ENCODE measurements around the gene PIGB. TPM values are rescaled to one million over a fixed set of nuclear protein-coding genes. Genes with fewer than 3 reads are reported as not detected.
A peak's percentile ranks its signal among the peaks of the same experiment; 100 is the strongest.
"Not testable (repeated sequence)": the region's sequence is repeated elsewhere in the genome, so short reads cannot be mapped to it uniquely, and the experiment has no call there.

PIGB gene
- total and polyA plus RNA-seq, 9 donors: 5.6 to 13.5 (median 9.7) TPM

- intact Hi-C loops (cut with DNase I): loop anchor here in 2 of 4 donors (2.0 to 5.0 kb wide), 2 partner anchors 68 to 74 kb away; no protein-coding TSS in a partner anchor
Observed at GRCh38 chr15:55290528-55291057, 28.4 kb upstream of the PIGB start.

GRCh38 chr15:55297315-55297714 is 21.7 kb upstream of the PIGB start:
- Histone ChIP-seq H3K27ac (no peak overlapping the region), H3K27me3 (no peaks in the 10 kb centered on the region), H3K4me1 (ENCODE audit: insufficient read depth) (no peaks in the 10 kb centered on the region), H3K4me3 (no peak overlapping the region), H3K9me3 (no peaks in the 10 kb centered on the region), H3K36me3 (no peaks in the 10 kb centered on the region)
- no peak for DNase-seq
- no peak for TF ChIP-seq POLR2A (IDR thresholded peaks at IDR 0.05)
- TF ChIP-seq CTCF (IDR thresholded peaks at IDR 0.05): no peak
- TF ChIP-seq EP300 (IDR thresholded peaks at IDR 0.05): no peak
- intact Hi-C loops (cut with DNase I): no loop called here

More at GRCh38 chr15:55290528-55291057, 28.4 kb upstream of the PIGB start:
- peak; percentile 80 to 90 (median 85) for DNase-seq
- no peaks in the 10 kb centered on the region for H3K9me3 ChIP-seq
- peak overlapping the region; percentile 42 to 80 for H3K27ac ChIP-seq
- no peaks in the 10 kb centered on the region for H3K27me3 ChIP-seq
- H3K4me1 ChIP-seq (ENCODE audit: insufficient read depth): peaks cover 3% of the 10 kb centered on the region
- no peak for TF ChIP-seq POLR2A (IDR thresholded peaks at IDR 0.05)
- no peak for TF ChIP-seq EP300 (IDR thresholded peaks at IDR 0.05)
- peak; percentile 64 to 69 (median 68) for TF ChIP-seq CTCF (IDR thresholded peaks at IDR 0.05)
- WGBS, 3 donors: 8 to 16% (median 11%) methylated on average over 17 of the region's 17 CpGs
- H3K4me3 ChIP-seq: peak overlapping the region; percentile 86
- no peaks in the 10 kb centered on the region for H3K36me3 ChIP-seq

- DNase-seq; H3K4me1 ChIP-seq (ENCODE audit: insufficient read depth); H3K9me3 ChIP-seq; intact Hi-C loops (cut with DNase I); H3K4me3 ChIP-seq; H3K36me3 ChIP-seq; H3K27ac ChIP-seq; H3K27me3 ChIP-seq: not testable (repeated sequence)
- 89 to 93% methylated on average over 8 to 10 of the region's 32 CpGs; no CpG with 5 or more reads in 1 of the 3 donors for WGBS, 3 donors
Observed at GRCh38 chr15:55302801-55303200, 16.2 kb upstream of the PIGB start.

- no peak overlapping the region for H3K27ac ChIP-seq
- no peaks in the 10 kb centered on the region for H3K27me3 ChIP-seq
- peak overlapping the region; percentile 56 for H3K4me3 ChIP-seq
- no peaks in the 10 kb centered on the region for H3K9me3 ChIP-seq
- H3K4me1 ChIP-seq (ENCODE audit: insufficient read depth): peaks cover 4% of the 10 kb centered on the region
- 28 to 39% (median 31%) methylated on average over 4 of the region's 4 CpGs for WGBS, 3 donors
- intact Hi-C loops (cut with DNase I): no loop called here
- peak in 1 of 5 donors; percentile 22 for DNase-seq
- TF ChIP-seq EP300 (IDR thresholded peaks at IDR 0.05) (no peak), POLR2A (IDR thresholded peaks at IDR 0.05) (no peak), CTCF (IDR thresholded peaks at IDR 0.05) (no peak)
- H3K36me3 ChIP-seq: no peaks in the 10 kb centered on the region
Observed at GRCh38 chr15:55319537-55320237, 665 bp downstream of the PIGB start.

GRCh38 chr15:55320238-55320550 is 1.2 kb downstream of the PIGB start:
- Histone ChIP-seq H3K36me3 (no peaks in the 10 kb centered on the region), H3K27me3 (no peaks in the 10 kb centered on the region), H3K4me1 (ENCODE audit: insufficient read depth) (peaks cover 4% of the 10 kb centered on the region), H3K9me3 (no peaks in the 10 kb centered on the region), H3K4me3 (no peak overlapping the region), H3K27ac (no peak overlapping the region)
- TF ChIP-seq CTCF (IDR thresholded peaks at IDR 0.05) (no peak), POLR2A (IDR thresholded peaks at IDR 0.05) (no peak), EP300 (IDR thresholded peaks at IDR 0.05) (no peak)
- DNase-seq: no peak
- WGBS, 3 donors: 27 to 35% (median 28%) methylated on average over 2 of the region's 2 CpGs
- intact Hi-C loops (cut with DNase I): no loop called here
